Mesenteric fat pad (tissue), 1 donor: ENCODE measurements around the gene PPP1CB. TPM values are rescaled to one million over a fixed set of nuclear protein-coding genes. Genes with fewer than 3 reads are reported as not detected.
"Not testable (repeated sequence)": the region's sequence is repeated elsewhere in the genome, so short reads cannot be mapped to it uniquely, and the experiment has no call there.

Experiments
- DNase-seq: peaks from one replicate; pipeline ENCODE4 v3.0.0-alpha.2; 2020; ENCODE audit warnings: low spot score
- total RNA-seq: library from RNA; stranded (reverse); fragmentation: NEBNext Ultra II Directional; extraction: Animal tissue kit (Norgen Biotek cat#: 25700); gene quantifications from one replicate; pipeline ENCODE4 v1.2.1, GENCODE V29; 2021
- donor health status: DM: yes; HTN: yes; CAD: no.

Gene PPP1CB
- total RNA-seq, 1 donor from 2014 or later, result 201 TPM

- not testable (repeated sequence) for DNase-seq
Measured at GRCh38 chr2:28742619-28743018, 9.0 kb upstream of the PPP1CB start.

- no peak for DNase-seq
Measured at GRCh38 chr2:28745225-28745624, 6.4 kb upstream of the PPP1CB start.

GRCh38 chr2:28745876-28746275, 5.8 kb upstream of the PPP1CB start:
- no peak for DNase-seq

- DNase-seq, result no peak
Measured at GRCh38 chr2:28746429-28747111, 5.1 kb upstream of the PPP1CB start.

- DNase-seq, result no peak
Measured at GRCh38 chr2:28747714-28748113, 3.9 kb upstream of the PPP1CB start.

GRCh38 chr2:28748176-28748575, 3.5 kb upstream of the PPP1CB start:
- DNase-seq, result no peak

- no peak for DNase-seq
Measured at GRCh38 chr2:28748941-28749340, 2.7 kb upstream of the PPP1CB start.

GRCh38 chr2:28749526-28749925, 2.1 kb upstream of the PPP1CB start:
- no peak for DNase-seq

GRCh38 chr2:28750316-28751251, 1.0 kb upstream of the PPP1CB start:
- DNase-seq, result no peak

- DNase-seq, result no peak
Measured at GRCh38 chr2:28751956-28752630, 463 bp downstream of the PPP1CB start.

GRCh38 chr2:28752631-28753376, 1.2 kb downstream of the PPP1CB start:
- DNase-seq, result no peak

- DNase-seq, result no peak
Measured at GRCh38 chr2:28754321-28754720, 2.7 kb downstream of the PPP1CB start.

GRCh38 chr2:28755421-28755820, 3.8 kb downstream of the PPP1CB start:
- DNase-seq, result no peak

GRCh38 chr2:28758459-28758858, 6.8 kb downstream of the PPP1CB start:
- DNase-seq, result no peak

GRCh38 chr2:28761420-28761819, 9.8 kb downstream of the PPP1CB start:
- DNase-seq, result no peak

GRCh38 chr2:28764909-28765711, 13.5 kb downstream of the PPP1CB start:
- no peak for DNase-seq

GRCh38 chr2:28766070-28766469, 14.4 kb downstream of the PPP1CB start:
- DNase-seq, result no peak

- no peak for DNase-seq
Measured at GRCh38 chr2:28767337-28767736, 15.7 kb downstream of the PPP1CB start.

GRCh38 chr2:28768422-28768821, 16.8 kb downstream of the PPP1CB start:
- DNase-seq, result no peak

GRCh38 chr2:28768952-28769351, 17.3 kb downstream of the PPP1CB start:
- no peak for DNase-seq
